Loucy (cell line): ENCODE data around the gene CNPY1.

Experiments used
- H2AFZ ChIP-seq: fragments of 200-600 bp; sonication (generic); 2 replicates; pipeline ENCODE4 v1.6.0; 2016; ENCODE audit warnings: antibody characterized with exemption, mild to moderate bottlenecking, low read length, moderate library complexity
- H3F3A ChIP-seq: fragments of 200-600 bp; 2 replicates; pipeline ENCODE4 v1.6.0; 2016; ENCODE audit warnings: antibody characterized with exemption, low read depth, mild to moderate bottlenecking
- H3K27me3 ChIP-seq: fragments of 200-600 bp; sonication (generic); 2 replicates; pipeline ENCODE4 v1.6.1; 2014; ENCODE audit warnings: low read length, mild to moderate bottlenecking; ENCODE audit not compliant: insufficient read depth, poor library complexity, severe bottlenecking
- H3K36me3 ChIP-seq: fragments of 200-600 bp; sonication (generic); 2 replicates; pipeline ENCODE4 v1.6.1; 2016; ENCODE audit warnings: low read length; ENCODE audit not compliant: insufficient read depth
- H3K4me1 ChIP-seq: fragments of 200-600 bp; sonication (generic); 2 replicates; pipeline ENCODE4 v1.5.1; 2014; ENCODE audit warnings: low read length, mild to moderate bottlenecking; ENCODE audit not compliant: insufficient read depth, poor library complexity, severe bottlenecking
- H3K4me2 ChIP-seq: fragments of 200-600 bp; sonication (generic); 2 replicates; pipeline ENCODE4 v1.6.0; 2014; ENCODE audit warnings: antibody characterized with exemption, low read length, low read depth, mild to moderate bottlenecking; ENCODE audit not compliant: poor library complexity, severe bottlenecking
- H3K4me3 ChIP-seq: fragments of 200-600 bp; sonication (generic); 2 replicates; pipeline ENCODE4 v1.5.1; 2014; ENCODE audit warnings: low read length, mild to moderate bottlenecking, mixed read lengths; ENCODE audit not compliant: poor library complexity, severe bottlenecking
- H3K79me2 ChIP-seq: fragments of 200-600 bp; sonication (generic); 2 replicates; pipeline ENCODE4 v1.6.1; 2014; ENCODE audit warnings: low read length; ENCODE audit not compliant: insufficient read depth
- H3K9ac ChIP-seq: fragments of 200-600 bp; sonication (generic); 2 replicates; pipeline ENCODE4 v1.6.0; 2014; ENCODE audit warnings: mild to moderate bottlenecking, low read depth, low read length, moderate library complexity; ENCODE audit not compliant: poor library complexity, severe bottlenecking
- H3K9me2 ChIP-seq: fragments of 200-600 bp; sonication (generic); replicated peaks from 2 replicates; pipeline ENCODE4 v1.6.1; 2016; ENCODE audit warnings: low read depth, low read length, mixed read lengths
- H3K9me3 ChIP-seq: fragments of 200-600 bp; sonication (generic); 2 replicates; pipeline ENCODE4 v1.6.1; 2014; ENCODE audit warnings: mild to moderate bottlenecking, antibody characterized with exemption, low read length, low read depth; ENCODE audit not compliant: insufficient read depth
- H4K20me1 ChIP-seq: fragments of 200-600 bp; sonication (generic); 2 replicates; pipeline ENCODE4 v1.6.0; 2014; ENCODE audit warnings: antibody characterized with exemption, low read length, mild to moderate bottlenecking; ENCODE audit not compliant: insufficient read depth, poor library complexity, severe bottlenecking
- EZH2phosphoT487 ChIP-seq: fragments of 200-600 bp; IDR thresholded peaks from 2 replicates; pipeline ENCODE4 v1.6.1; 2018; ENCODE audit warnings: antibody characterized with exemption, mild to moderate bottlenecking, moderate library complexity, borderline replicate concordance
- TF ChIP-seq, protein P1 (sequence below): fragments of 200-600 bp; sonication (generic); conservative IDR thresholded peaks from 2 replicates; pipeline ENCODE4 v1.5.1; 2014; ENCODE audit warnings: mild to moderate bottlenecking, antibody characterized with exemption, low read length

Gene CNPY1

DNA sequence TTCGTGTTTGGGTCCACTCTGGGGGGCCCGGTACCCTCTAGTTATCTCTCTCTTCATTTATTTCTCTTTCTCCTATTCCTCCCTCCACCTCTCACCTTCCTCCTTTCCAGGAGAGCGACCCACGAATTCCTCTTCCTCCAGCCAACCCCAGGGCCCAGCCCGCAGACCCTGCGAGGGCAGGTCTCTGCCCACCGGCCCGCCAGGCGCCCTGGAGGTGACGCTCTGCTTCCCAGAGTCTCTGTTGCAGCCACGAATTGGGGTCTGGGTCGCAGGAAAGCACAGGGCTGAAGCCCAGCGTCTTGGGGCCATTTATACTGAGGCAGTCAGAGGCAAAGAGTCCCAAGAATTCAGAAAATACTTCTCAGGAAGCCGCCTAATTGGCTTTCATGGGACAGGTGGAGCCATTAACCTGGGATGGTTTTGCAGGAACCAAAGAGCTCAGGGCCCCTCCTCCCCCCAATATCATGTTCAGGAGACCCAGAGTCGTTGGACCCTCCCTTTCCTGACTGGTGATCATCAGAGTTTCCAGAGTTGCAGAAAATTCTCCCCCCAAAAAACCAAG lies 91.1 kb downstream of the CNPY1 start:
- Histone ChIP-seq H3K9me3 (no peaks in the 10 kb centered on the region), H3F3A (no peaks in the 10 kb centered on the region), H3K9me2 (no peaks in the 10 kb centered on the region), H3K79me2 (no peaks in the 10 kb centered on the region), H3K36me3 (no peaks in the 10 kb centered on the region), H2AFZ (no peak overlapping the region), H3K4me1 (no peaks in the 10 kb centered on the region), H3K9ac (no peak overlapping the region), H3K27me3 (peaks cover 5% of the 10 kb centered on the region), H3K4me2 (no peak overlapping the region), H3K4me3 (no peak overlapping the region), H4K20me1 (no peaks in the 10 kb centered on the region)
- TF ChIP-seq EZH2phosphoT487 = no peak
- TF ChIP-seq, protein P1, sequence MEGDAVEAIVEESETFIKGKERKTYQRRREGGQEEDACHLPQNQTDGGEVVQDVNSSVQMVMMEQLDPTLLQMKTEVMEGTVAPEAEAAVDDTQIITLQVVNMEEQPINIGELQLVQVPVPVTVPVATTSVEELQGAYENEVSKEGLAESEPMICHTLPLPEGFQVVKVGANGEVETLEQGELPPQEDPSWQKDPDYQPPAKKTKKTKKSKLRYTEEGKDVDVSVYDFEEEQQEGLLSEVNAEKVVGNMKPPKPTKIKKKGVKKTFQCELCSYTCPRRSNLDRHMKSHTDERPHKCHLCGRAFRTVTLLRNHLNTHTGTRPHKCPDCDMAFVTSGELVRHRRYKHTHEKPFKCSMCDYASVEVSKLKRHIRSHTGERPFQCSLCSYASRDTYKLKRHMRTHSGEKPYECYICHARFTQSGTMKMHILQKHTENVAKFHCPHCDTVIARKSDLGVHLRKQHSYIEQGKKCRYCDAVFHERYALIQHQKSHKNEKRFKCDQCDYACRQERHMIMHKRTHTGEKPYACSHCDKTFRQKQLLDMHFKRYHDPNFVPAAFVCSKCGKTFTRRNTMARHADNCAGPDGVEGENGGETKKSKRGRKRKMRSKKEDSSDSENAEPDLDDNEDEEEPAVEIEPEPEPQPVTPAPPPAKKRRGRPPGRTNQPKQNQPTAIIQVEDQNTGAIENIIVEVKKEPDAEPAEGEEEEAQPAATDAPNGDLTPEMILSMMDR = no peak

DNA sequence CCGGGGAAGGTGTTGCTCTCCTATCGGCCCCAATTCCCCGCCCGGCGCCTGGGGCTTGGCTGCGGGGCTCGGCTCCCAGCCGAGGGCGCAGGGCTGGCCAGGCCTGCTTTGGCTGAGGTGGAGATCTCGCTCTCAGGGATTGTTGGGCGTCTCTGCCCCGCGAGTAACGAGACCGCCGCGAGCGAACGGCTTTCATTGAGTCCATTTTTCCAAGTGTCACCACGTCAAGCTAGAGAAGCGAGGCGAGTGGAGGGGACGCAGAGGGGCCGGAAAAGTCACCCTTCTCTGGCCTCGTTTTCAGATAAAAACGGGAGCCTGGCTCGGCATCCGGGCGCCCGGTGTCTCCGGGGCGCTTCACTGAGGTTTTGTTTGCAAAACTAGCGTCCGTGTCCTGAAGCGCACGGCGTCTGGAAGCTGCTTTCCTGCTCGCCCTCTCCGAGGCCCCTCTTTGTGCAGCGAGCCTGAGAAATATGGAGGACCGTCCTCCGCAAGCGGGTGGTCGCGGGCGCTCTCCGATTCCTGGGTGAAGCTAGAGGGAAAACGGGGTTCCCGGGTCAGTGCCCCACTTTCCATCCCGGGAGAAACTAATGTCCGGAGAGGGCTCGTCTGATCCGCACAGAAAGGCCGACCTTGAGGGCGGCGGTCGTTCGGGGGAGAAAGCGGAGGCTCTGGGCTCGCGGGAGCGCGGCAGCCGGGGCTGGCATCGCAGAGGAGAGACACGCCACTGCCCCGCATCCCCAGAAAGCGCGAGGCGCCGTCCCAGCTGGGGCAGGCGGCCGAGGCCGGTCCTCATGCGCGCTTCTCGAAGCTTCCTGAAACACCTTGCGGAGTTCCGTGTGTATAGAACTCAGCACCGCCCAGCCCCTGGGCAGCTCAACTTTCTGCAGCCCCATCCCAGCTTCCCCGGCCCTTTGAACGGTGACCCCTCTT lies 91.9 kb downstream of the CNPY1 start:
- Histone ChIP-seq H3K9ac (no peak overlapping the region), H3K36me3 (no peaks in the 10 kb centered on the region), H2AFZ (no peak overlapping the region), H3K4me3 (no peak overlapping the region), H4K20me1 (no peaks in the 10 kb centered on the region), H3K4me2 (no peak overlapping the region), H3F3A (no peaks in the 10 kb centered on the region), H3K27me3 (peaks cover 5% of the 10 kb centered on the region), H3K9me2 (no peaks in the 10 kb centered on the region), H3K9me3 (no peaks in the 10 kb centered on the region), H3K4me1 (no peaks in the 10 kb centered on the region), H3K79me2 (no peaks in the 10 kb centered on the region)
- TF ChIP-seq EZH2phosphoT487 = no peak
- TF ChIP-seq, protein P1 = no peak

DNA sequence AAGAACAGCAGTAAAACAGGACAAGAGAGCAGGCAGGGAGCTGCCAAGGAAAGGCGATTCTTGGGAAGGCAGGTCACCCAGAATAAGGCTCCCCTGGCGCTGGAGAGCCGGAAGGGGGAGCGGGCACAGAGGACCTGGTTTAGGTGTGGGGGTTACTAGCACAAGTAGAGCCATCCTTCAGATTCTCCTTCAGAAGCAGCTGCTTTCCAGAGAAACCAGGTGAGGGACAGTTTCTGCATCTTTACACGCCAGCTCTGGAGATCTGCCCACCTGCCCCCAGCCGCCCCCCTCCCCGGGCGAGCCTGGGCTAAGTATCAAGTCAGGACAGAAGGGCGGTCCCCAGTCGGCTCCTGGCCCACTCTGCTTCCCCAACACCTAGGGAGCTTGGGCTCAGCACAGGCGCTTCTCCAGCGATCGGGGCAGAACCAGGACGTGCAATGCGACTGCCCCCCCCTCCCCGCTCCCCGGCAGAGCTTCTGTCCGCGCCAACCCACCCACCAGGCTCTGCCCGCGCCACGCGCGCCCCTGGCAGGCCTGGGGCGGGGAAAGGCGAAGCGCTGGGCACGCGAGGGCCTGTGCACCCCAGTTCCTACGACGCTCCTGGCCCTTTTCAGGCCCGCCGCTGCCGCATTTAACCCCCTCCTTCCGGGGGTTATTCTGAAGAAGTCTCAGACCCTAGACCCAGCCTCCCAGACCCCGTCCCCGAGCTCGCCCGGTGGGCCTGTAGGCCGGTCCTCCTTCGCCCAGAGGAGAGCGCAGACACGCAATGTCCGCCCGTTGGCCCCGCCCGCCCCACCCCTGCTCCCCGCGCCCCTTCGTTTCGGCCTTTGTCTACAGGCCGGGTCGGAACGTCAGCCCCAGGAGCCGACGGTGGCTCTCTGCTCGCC lies 92.8 kb downstream of the CNPY1 start:
- Histone ChIP-seq H3K4me1 (no peaks in the 10 kb centered on the region), H3K9ac (no peak overlapping the region), H3K9me3 (no peaks in the 10 kb centered on the region), H3K9me2 (no peaks in the 10 kb centered on the region), H3K4me3 (no peak overlapping the region), H3K36me3 (no peaks in the 10 kb centered on the region), H4K20me1 (no peaks in the 10 kb centered on the region), H2AFZ (no peak overlapping the region), H3K4me2 (no peak overlapping the region), H3K27me3 (peaks cover 5% of the 10 kb centered on the region), H3F3A (no peaks in the 10 kb centered on the region), H3K79me2 (no peaks in the 10 kb centered on the region)
- TF ChIP-seq, protein P1 = no peak
- no peak for TF ChIP-seq EZH2phosphoT487
